Keratinocyte (primary cell): ENCODE measurements around the gene ARHGEF37. TPM values are rescaled to one million over a fixed set of nuclear protein-coding genes. Genes with fewer than 3 reads are reported as not detected.

Experiments used
- DNase-seq: peaks from one replicate; pipeline ENCODE4 v3.0.0-alpha.2; 2011; ENCODE audit warnings: low read depth, missing footprints, low spot score
- FAIRE-seq: peaks from 2 replicates; lab custom pipeline; 2011; peaks lifted over from hg19 to GRCh38; lab: Jason Lieb, UNC
- H2AFZ ChIP-seq: 2 replicates; pipeline ENCODE4 v1.6.0; 2012; ENCODE audit warnings: low read length, control low read depth, inconsistent platforms; ENCODE audit not compliant: control insufficient read depth
- H3K27ac ChIP-seq: 2 replicates; pipeline ENCODE4 v1.5.1; 2011; ENCODE audit warnings: low read length; ENCODE audit not compliant: control insufficient read depth, insufficient read depth
- H3K27me3 ChIP-seq: 3 replicates; pipeline ENCODE4 v1.6.0; 2011; ENCODE audit warnings: low read length; ENCODE audit not compliant: control insufficient read depth, insufficient read depth; ENCODE audit errors: extremely low read depth
- H3K36me3 ChIP-seq, 2 experiments: 2 replicates in 1 of 2; 3 replicates in 1 of 2; pipeline ENCODE4 v1.5.1; 2011; ENCODE audit warnings: low read length in 2 of 2, mild to moderate bottlenecking in 1 of 2; ENCODE audit not compliant: control insufficient read depth in 2 of 2, insufficient read depth in 2 of 2; ENCODE audit errors: extremely low read depth in 1 of 2
- H3K4me1 ChIP-seq: 3 replicates; pipeline ENCODE4 v1.5.1; 2011; ENCODE audit warnings: low read length; ENCODE audit not compliant: control insufficient read depth, insufficient read depth; ENCODE audit errors: extremely low read depth
- H3K4me2 ChIP-seq: 3 replicates; pipeline ENCODE4 v1.6.0; 2011; ENCODE audit warnings: low read depth, low read length; ENCODE audit not compliant: control insufficient read depth, insufficient read depth; ENCODE audit errors: extremely low read depth
- H3K4me3 ChIP-seq, 3 experiments: fragments of 200-600 bp in 1 of 3; sonication (generic) in 1 of 3; 2 replicates in 2 of 3; 3 replicates in 1 of 3; pipeline ENCODE4 v1.5.1; 2011 to 2016; ENCODE audit warnings: low read length in 3 of 3, mild to moderate bottlenecking in 3 of 3, control low read depth in 2 of 3, inconsistent platforms in 1 of 3, low read depth in 1 of 3, mixed read lengths in 1 of 3, mixed run types in 1 of 3, moderate library complexity in 1 of 3; ENCODE audit not compliant: control insufficient read depth in 2 of 3, insufficient read depth in 2 of 3; ENCODE audit errors: extremely low read depth in 1 of 3
- H3K79me2 ChIP-seq: 2 replicates; pipeline ENCODE4 v1.6.0; 2012; ENCODE audit warnings: low read length; ENCODE audit not compliant: control insufficient read depth, insufficient read depth
- H3K9ac ChIP-seq: 3 replicates; pipeline ENCODE4 v1.6.0; 2011; ENCODE audit warnings: low read length; ENCODE audit not compliant: control insufficient read depth, insufficient read depth; ENCODE audit errors: extremely low read depth
- H3K9me1 ChIP-seq: 3 replicates; pipeline ENCODE4 v1.6.0; 2011; ENCODE audit warnings: low read length; ENCODE audit not compliant: control insufficient read depth, insufficient read depth; ENCODE audit errors: extremely low read depth
- H3K9me3 ChIP-seq: 2 replicates; pipeline ENCODE4 v1.5.1; 2012; ENCODE audit warnings: low read depth, low read length; ENCODE audit not compliant: control insufficient read depth
- H4K20me1 ChIP-seq: 3 replicates; pipeline ENCODE4 v1.6.0; 2011; ENCODE audit warnings: low read length; ENCODE audit not compliant: control insufficient read depth, insufficient read depth; ENCODE audit errors: extremely low read depth
- CTCF ChIP-seq, 3 experiments: IDR thresholded peaks in 1 of 3; conservative IDR thresholded peaks in 1 of 3; optimal IDR thresholded peaks in 1 of 3; 2 replicates in 2 of 3; 3 replicates in 1 of 3; pipeline versions ENCODE3 to v1.5.1; 2011; ENCODE audit warnings: low read length in 3 of 3, mild to moderate bottlenecking in 3 of 3, moderate library complexity in 2 of 3, control low read depth in 1 of 3, inconsistent platforms in 1 of 3; ENCODE audit not compliant: insufficient read depth in 2 of 3; ENCODE audit errors: extremely low read depth in 1 of 3
- EZH2 ChIP-seq: IDR thresholded peaks from one replicate; pipeline ENCODE4 v1.6.1; 2012; ENCODE audit warnings: inconsistent platforms, mild to moderate bottlenecking, low read length, moderate library complexity
- dilution Hi-C: fragments of 300-500 bp; cut with MboI; formaldehyde crosslinking; loops from one replicate; pipeline ENCODE4 v1.7.0; 2020; ENCODE audit warnings: low sequenced_read_pairs; ENCODE audit not compliant: extremely low pct_ligation_motif_present
- polyA plus RNA-seq, 5 experiments: library from polyadenylated mRNA; depleted of rRNA in 3 of 5; stranded (reverse) in 3 of 5; stranded (forward) in 1 of 5; unstranded in 1 of 5; fragments of >200 nt; gene quantifications; 1 replicate in 1 of 5; 2 replicates in 3 of 5; 3 replicates in 1 of 5; pipeline versions ENCODE4 v1.2.1 to v1.2.3, GENCODE V29; 2011 to 2012; ENCODE audit warnings: missing spikeins in 2 of 5, low read depth in 1 of 5, low replicate concordance in 1 of 5

Gene ARHGEF37
- polyA plus RNA-seq, 1 donor (not counting 4 experiments of a cell fraction or from before 2014, with no cell fraction given): 8.7 TPM

- Histone ChIP-seq H3K9ac (no peak overlapping the region), H3K4me3 (no peak overlapping the region), H3K36me3 (no peaks in the 10 kb centered on the region), H3K9me1 (no peaks in the 10 kb centered on the region), H3K79me2 (no peaks in the 10 kb centered on the region), H2AFZ (no peak overlapping the region), H3K9me3 (no peaks in the 10 kb centered on the region), H3K27me3 (no peaks in the 10 kb centered on the region), H3K4me1 (no peaks in the 10 kb centered on the region), H3K4me2 (no peak overlapping the region), H3K27ac (no peak overlapping the region), H4K20me1 (no peaks in the 10 kb centered on the region)
- FAIRE-seq: no peak
- dilution Hi-C loops: no loop called here
- peak; percentile 75 to 95 (median 85) for TF ChIP-seq CTCF (optimal IDR thresholded peaks at IDR 0.05 in 1 of 3, IDR thresholded peaks at IDR 0.05 in 1 of 3, conservative IDR thresholded peaks at IDR 0.05 in 1 of 3; ENCODE audit: extremely low read depth in 1 of 3, insufficient read depth in 2 of 3, low read length in 3 of 3)
- no peak for TF ChIP-seq EZH2
- DNase-seq: peak; percentile 13
Measured at GRCh38 chr5:149656576-149657182, 75.4 kb downstream of the ARHGEF37 start.

DNA sequence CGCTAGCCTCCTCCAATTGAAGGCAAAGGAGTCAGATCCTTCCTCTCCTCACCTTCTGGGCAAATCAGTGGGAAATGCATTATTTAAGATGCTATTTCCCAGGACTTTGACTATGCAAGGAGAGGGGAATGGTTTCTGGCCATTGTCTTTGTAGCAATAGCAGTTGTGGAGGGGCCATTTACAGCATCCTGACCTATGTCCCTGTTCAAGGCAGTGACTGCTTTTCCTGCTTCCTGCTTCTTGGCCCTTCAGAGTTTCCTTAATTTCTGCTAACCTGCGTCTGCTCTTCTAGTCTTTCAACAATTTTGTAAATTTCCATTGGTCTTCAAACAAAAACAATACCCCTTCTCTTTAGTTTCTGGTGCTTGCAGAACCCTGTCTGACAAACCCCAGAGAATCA is 76.0 kb downstream of the ARHGEF37 start:
- Histone ChIP-seq H3K79me2 (no peaks in the 10 kb centered on the region), H2AFZ (no peak overlapping the region), H3K27ac (no peak overlapping the region), H4K20me1 (no peaks in the 10 kb centered on the region), H3K4me2 (no peak overlapping the region), H3K9ac (no peak overlapping the region), H3K9me3 (no peaks in the 10 kb centered on the region), H3K9me1 (no peaks in the 10 kb centered on the region), H3K4me3 (no peak overlapping the region), H3K4me1 (no peaks in the 10 kb centered on the region), H3K36me3 (no peaks in the 10 kb centered on the region), H3K27me3 (no peaks in the 10 kb centered on the region)
- dilution Hi-C loops: no loop called here
- FAIRE-seq (no peak), DNase-seq (no peak)
- TF ChIP-seq CTCF (optimal IDR thresholded peaks at IDR 0.05 in 1 of 3, IDR thresholded peaks at IDR 0.05 in 1 of 3, conservative IDR thresholded peaks at IDR 0.05 in 1 of 3; ENCODE audit: extremely low read depth in 1 of 3, insufficient read depth in 2 of 3, low read length in 3 of 3) (no peak), EZH2 (no peak)
